Measurements from ENCODE around the gene RTTN.

Gene RTTN

DNA sequence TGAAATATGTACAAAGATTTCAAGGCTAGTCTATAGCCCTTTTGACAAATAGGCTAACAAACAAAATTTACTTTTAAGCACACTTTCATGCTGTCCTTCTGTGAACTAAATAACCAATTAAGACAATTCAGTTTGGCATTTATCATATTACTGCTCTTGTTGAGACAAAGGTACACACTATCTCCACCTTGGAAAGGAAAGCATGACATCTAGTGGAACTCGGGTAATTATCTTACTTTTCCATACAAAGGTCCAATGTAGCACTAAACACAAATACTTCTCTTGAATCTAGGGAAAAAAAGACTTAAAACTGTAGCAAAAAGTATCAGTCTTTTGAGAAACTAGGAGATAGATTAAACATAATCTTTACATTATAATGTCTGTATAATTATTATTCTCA, 132.8 kb downstream of the RTTN start:
- peak; percentile 6 to 22 for DNase-seq

DNA sequence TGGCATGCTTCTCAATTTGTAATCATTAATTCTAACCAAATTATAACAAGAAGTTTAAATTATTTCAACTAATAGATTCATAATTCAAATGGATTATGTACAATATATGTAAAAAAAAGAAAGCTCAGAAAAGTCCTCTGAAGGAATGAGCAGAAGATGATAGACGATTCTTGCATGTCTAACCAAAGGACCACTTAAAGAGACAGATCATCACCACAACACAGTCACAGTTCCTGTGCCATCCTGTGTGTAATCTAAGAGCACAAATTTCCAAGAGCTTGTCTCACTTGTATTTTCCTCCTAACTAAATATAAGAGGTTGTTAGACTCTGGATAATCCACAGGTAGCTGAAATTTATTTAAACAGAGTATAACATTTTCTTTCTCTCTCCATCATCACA, 135.5 kb downstream of the RTTN start:
- DNase-seq: no peak

DNA sequence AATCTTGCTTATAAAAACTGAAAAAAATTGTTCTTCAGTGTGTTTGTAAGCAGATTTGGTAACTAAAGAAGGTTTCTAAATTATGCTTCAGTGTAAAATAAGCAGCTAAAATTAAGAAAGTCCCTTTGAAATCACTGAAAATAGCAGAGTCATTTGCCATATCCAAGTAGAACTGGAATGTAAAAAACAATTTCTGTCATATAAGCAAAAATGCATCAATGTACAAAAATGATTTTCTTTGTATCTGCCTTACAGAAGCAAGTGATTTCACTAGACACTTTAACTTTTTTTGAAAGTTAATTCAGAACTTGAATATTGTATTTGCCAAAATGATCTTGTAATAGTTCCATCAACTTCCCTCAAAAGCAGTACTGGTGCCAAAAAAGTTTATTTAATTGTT, 136.1 kb downstream of the RTTN start:
- DNase-seq: no peak

- DNase-seq: no peak
Measured at GRCh38 chr18:70068981-70069380, 136.5 kb downstream of the RTTN start.

GRCh38 chr18:70059684-70060083, 145.8 kb downstream of the RTTN start:
- DNase-seq: no peak

DNA sequence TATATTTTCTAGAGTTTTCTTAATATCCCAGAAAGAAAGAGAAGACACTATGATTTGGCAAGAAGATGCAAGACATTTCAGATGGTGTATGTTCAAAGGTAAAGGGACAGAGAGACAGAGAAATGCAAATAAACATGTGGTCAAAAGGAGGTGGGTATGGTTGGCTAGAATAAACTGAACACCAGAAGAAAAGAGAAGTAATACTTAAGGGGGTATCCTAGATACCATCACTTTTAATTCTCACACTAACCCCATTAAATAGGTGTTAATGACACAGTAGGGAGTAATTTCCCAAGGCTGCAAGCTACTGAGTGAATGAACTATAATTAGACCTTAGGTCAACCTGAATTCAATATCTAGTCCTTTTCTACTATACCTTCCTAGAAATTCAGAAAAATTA, 146.6 kb downstream of the RTTN start:
- no peak for DNase-seq

GRCh38 chr18:70047931-70048603, 157.4 kb downstream of the RTTN start:
- no peak for DNase-seq

DNA sequence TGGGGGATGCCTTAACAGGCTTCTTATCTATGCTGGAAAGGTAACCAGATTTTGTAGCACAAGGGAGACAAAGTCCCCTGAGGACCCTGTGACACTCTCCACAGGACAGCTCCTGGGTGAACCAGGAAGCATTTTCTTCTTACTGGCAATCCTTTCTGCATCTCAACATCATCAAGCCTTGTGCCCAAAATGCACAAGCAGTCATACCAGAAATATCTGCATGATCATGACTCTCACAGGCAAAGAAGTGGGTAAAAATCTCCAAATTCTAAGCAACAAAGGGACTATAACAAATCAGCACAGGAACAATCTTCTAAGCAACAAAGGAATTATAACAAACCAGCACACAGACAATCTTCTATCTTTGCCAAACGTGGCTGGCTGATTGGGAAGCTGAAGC, 158.7 kb downstream of the RTTN start:
- DNase-seq: no peak

DNA sequence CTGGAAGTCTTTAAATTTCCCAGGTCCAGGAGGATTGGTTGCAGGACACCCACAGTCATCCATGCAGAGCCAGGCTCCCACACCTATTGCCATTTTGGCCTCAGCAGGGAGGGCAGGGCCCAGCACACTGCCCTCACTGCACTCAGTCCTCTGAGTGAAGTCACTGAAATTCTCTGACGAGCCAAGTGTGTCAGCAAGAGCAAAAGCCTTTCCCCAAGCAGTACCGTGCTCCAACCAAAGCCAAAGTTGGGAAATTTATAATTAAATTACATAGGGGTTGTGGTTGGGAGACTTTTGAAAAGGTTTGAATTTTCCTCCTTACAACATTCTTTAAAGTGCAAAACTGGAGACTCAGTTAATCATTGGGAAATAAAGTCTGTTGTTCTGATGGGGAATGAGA, 159.3 kb downstream of the RTTN start:
- DNase-seq: no peak

DNA sequence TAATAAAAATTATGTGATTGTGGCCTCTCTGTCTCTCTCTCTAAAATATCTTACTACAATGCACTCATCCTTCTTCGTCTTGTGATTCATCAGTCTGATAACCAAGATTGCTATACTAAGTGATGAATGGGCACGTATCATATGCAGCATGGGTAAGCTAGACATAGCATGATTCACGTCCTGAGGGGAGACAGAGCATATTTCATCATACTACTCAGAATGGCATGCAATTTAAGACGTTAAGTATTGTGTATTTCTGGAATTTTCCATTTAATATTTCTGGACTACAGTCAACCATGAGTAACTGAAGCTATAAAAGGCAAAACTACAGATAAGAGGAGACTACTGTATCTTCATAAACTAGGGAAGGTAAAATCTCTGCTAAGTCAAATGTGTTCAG, 160.9 kb downstream of the RTTN start:
- DNase-seq: peak in 1 of 2 donors; percentile 12

DNA sequence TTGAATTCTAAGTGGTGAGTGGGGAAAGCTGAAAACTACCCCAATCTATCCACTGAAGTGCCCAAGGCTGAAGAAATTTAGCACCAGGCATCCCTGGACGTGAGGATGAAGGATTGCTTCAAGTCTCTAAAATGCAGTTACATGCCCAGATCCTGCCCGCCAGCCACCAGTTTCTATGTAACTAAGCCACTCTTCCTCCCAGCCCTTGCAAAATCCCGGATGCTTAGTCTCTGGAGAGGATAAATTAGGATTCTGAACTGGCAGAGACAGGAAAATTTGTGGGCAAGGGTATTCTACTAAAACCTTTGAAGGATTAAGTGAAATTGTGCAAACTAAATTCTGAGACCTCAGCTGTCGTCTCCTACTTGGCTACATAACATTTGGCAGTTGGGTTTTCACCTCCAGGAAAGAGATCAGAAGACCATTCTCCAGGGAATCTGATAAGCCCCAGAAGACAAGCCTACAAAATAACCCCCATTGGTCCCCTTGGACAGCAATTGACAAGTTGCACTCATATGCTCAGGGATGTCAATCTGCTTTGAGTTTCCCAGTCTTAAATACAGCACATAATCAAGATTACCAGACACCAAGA, 163.9 kb downstream of the RTTN start:
- DNase-seq: no peak

DNA sequence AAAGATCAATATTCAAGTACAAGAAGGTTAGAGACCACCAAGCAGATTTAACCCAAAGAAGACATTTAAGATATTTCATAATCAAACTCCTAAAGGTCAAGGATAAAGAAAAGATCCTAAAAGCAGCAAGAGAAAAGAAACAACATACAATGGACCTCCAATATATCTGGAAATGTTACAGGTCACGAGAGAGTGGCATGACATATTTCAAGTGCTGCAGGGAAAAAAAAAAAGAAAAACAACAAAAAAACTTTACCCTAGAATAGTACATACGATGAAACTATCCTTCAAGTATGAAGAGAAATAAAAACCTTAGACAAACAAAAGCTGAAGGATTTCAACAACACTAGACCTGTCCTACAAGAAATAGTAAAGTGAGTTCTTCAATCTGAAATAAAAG, 166.3 kb downstream of the RTTN start:
- DNase-seq: no peak

DNA sequence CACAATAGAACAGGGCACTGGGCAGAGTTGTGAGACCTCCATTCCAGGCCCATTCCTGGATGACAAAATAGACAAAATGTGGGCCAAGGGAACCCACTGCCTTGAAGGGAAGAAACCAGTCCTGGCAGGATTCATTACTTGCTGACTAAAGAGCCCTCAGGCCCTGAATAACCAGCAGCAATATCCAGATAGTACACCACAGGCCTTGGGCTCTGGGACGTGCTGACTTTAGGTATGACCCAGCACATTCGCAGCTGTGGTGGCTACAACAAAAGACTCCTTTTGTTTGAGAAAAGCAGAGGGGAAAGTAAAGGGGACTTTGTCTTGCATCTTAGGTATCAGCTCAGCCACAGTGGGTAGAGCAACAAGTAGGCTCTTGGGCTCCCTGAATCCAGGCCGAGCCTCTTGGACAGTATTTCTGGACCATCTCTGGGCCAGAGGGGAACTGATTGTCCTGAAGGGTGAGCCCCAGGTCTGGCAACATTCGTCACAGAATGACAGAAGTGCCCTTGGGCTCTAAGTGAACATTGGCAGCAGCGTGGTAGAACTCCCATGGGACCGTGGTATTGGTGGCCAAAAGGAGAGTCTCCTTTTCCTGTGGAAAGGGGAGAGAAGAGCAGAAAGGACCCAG, 167.9 kb downstream of the RTTN start:
- DNase-seq: no peak

GRCh38 chr18:70036771-70037347, 168.6 kb downstream of the RTTN start:
- DNase-seq: no peak

GRCh38 chr18:70036168-70036567, 169.3 kb downstream of the RTTN start:
- DNase-seq: no peak

DNA sequence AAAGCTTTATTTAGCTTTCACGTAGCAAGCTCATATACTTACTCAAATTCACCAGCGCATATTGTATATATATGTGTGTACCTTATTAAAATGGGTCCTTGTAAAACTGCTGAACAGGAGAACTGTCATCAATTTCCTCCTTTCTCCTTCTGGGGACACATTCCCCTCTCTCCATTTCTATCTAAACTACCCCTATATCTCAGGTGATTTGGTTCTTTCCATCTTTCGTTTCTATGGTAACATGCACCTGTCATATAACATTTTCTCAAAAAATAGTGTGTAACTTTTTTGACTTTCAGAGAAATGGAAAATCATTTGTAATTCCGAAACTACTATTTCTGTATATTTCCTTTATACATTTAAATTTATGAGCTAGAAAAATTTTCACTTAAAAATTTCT, 174.3 kb downstream of the RTTN start:
- no peak for DNase-seq

GRCh38 chr18:70030728-70031127, 174.8 kb downstream of the RTTN start:
- DNase-seq: no peak

DNA sequence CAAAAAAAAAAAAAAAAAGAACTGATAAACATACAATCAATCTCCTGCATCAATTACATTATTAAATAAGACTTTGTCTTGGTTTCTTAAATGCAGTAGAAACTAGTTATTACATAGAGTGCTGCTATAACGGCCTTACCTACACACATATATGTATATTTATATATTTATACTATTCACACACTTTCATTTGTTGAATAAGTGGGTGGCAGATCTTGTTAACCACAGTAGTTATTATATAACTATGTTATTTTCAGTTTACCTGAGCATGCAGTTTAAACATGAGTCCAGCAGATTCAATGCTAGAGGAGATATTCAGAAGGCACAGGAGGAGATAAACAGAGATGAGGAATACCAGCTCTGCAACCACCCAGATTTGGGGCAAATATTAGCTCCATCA, 176.3 kb downstream of the RTTN start:
- no peak for DNase-seq

DNA sequence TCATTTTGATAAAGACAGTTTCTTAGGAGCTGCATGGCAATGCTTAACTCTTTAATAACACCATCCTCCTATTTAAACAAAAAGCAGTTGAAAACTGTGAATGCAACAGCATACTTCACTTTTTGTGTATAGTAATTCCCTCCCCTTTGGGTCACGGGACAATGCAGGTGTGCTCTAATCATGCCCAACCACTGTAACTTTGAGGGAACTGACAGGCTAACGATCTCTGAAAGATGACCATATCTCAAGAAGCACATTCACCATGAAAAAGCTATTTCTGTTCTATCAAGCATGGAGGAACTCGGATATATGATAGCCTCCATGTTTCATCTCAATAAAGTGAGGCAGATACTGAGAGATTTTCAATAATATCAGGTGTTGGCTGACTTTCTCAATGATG, 176.8 kb downstream of the RTTN start:
- DNase-seq: no peak

- no peak for DNase-seq
Measured at GRCh38 chr18:70028084-70028483, 177.4 kb downstream of the RTTN start.

- DNase-seq: no peak
Measured at GRCh38 chr18:70025580-70025979, 179.9 kb downstream of the RTTN start.

DNA sequence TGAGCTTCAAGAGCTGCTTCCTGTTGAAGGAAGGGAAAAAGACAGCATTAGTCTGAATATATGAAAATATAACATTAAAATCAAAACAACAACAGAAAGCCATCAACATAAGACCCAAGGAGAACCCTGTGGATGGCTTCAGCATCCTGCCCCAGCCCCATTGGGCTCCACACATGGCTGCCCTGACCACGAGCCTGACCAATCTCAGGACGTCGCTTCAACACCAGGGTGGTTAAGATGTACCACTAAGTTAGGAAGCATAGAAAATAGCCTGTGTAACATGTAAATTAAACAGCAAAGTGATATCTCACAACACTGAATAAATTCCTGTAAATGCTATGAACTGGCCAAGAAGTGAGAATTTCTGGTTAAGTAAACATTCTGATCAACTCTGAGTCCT, 180.7 kb downstream of the RTTN start:
- DNase-seq: no peak

DNA sequence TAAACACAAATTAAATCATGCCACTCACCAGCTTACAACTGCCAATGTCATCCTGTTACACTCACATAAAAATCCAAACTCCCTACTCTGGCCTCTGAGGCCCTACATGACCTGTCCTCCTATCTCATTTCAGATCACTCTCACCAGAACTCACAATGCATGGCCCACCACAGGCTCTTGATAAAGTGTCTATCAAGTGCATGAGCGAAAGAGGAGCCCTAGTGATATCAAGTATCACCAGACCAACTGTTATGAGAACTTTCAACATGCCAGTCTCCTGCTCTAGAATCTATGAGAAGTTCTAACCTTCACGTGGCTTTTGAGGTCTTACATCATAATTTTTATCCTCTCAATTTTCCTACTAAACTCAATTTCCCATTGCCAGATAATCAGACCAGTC, 181.4 kb downstream of the RTTN start:
- DNase-seq: no peak

DNA sequence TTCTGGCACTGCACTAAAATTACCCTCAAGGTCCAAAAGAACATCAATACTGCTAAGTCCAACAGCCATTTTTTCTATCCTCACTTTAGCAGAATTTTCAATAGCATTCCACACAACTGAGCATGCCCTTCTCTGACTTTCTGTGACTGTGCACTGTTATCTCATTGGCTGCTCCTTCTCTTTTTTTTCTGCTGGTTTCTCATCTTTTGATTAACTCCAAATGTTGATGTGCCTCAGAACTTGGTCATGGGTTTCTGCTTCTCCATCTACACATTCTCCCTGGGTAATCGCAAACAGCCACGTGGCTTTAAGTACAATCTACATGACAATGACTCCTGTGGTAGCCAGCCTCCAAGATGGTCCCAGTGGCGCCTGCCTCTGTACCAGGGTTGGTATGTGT, 182.9 kb downstream of the RTTN start:
- DNase-seq: no peak
